CD4-positive, alpha-beta T cell (primary cell): ENCODE measurements around the gene TTC38. TPM values are rescaled to one million over a fixed set of nuclear protein-coding genes. Genes with fewer than 3 reads are reported as not detected.

Source experiments
- ATAC-seq: fragments of 200-7000 bp; cut with Tn5 transposase; one replicate; pipeline ENCODE4 v1.10.0; 2022; ENCODE audit warnings: mild to moderate bottlenecking; ENCODE audit not compliant: poor library complexity
- CTCF ChIA-PET: fragments of 350-600 bp; sonication (Branson Sonifier 250); formaldehyde crosslinking; loops from one replicate; lab custom pipeline; 2021; ENCODE audit warnings: antibody characterized with exemption, inconsistent platforms; lab: Charles Lee
- POLR2A ChIA-PET: fragments of 350-600 bp; sonication (Branson Sonifier 250); formaldehyde crosslinking; loops from one replicate; lab custom pipeline; 2021; ENCODE audit warnings: antibody characterized with exemption, inconsistent platforms; lab: Charles Lee
- DNase-seq, 14 experiments: peaks; one replicate each; pipeline ENCODE4 v3.0.0-alpha.2; 2013 to 2020; ENCODE audit warnings: mixed read lengths in 2 of 14
- H3K27ac ChIP-seq, 2 donors: one replicate each; pipeline versions ENCODE4 v1.5.1 to v1.7.0; 2013; ENCODE audit warnings: low read length in 2 of 2, low read depth in 1 of 2, mild to moderate bottlenecking in 1 of 2
- H3K27me3 ChIP-seq, 2 experiments: 1 replicate in 1 of 2; 2 replicates in 1 of 2; pipeline versions ENCODE4 v1.6.1 to v1.7.0; 2013; ENCODE audit warnings: low read length in 2 of 2, control low read depth in 1 of 2, mild to moderate bottlenecking in 1 of 2, moderate library complexity in 1 of 2; ENCODE audit not compliant: insufficient read depth in 2 of 2, control insufficient read depth in 1 of 2
- H3K36me3 ChIP-seq: one replicate; pipeline ENCODE4 v1.6.1; 2013; ENCODE audit warnings: low read length, control low read depth; ENCODE audit not compliant: insufficient read depth
- H3K4me1 ChIP-seq: one replicate; pipeline ENCODE4 v1.6.1; 2013; ENCODE audit warnings: low read length, control low read depth; ENCODE audit not compliant: insufficient read depth
- H3K4me3 ChIP-seq: one replicate; pipeline ENCODE4 v1.5.1; 2013; ENCODE audit warnings: mild to moderate bottlenecking, low read length, moderate library complexity
- H3K9me3 ChIP-seq, 2 experiments: 1 replicate in 1 of 2; 2 replicates in 1 of 2; pipeline versions ENCODE4 v1.6.1 to v1.7.0; 2013; ENCODE audit warnings: low read length in 2 of 2, mild to moderate bottlenecking in 2 of 2, control low read depth in 1 of 2, moderate library complexity in 1 of 2; ENCODE audit not compliant: control insufficient read depth in 1 of 2, insufficient read depth in 1 of 2
- H3K27ac Mint-ChIP-seq: one replicate; pipeline ENCODE4 v1.8.0; 2020; ENCODE audit warnings: mixed read lengths
- H3K27me3 Mint-ChIP-seq: one replicate; pipeline ENCODE4 v1.8.0; 2021; ENCODE audit warnings: mixed read lengths
- H3K36me3 Mint-ChIP-seq: one replicate; pipeline ENCODE4 v1.8.0; 2021; ENCODE audit warnings: low read depth, mixed read lengths
- H3K4me1 Mint-ChIP-seq: one replicate; pipeline ENCODE4 v1.8.0; 2021; ENCODE audit warnings: low read depth, mixed read lengths
- H3K4me3 Mint-ChIP-seq: one replicate; pipeline ENCODE4 v1.8.0; 2020; ENCODE audit warnings: mild to moderate bottlenecking, mixed read lengths
- H3K9me3 Mint-ChIP-seq: one replicate; pipeline ENCODE4 v1.8.0; 2020; ENCODE audit warnings: mixed read lengths
- CTCF ChIP-seq: fragments of 200-600 bp; IDR thresholded peaks from one replicate; pipeline ENCODE4 v1.8.0; 2022; ENCODE audit warnings: antibody characterized with exemption, mild to moderate bottlenecking
- intact Hi-C, 2 experiments: fragments of 100-400 bp; cut with DNase I in 1 of 2; cut with micrococcal nuclease in 1 of 2; formaldehyde crosslinking; loops; one replicate each; pipeline versions ENCODE4 v1.15.1 to v1.9.0; 2023 to 2025; cut with DNase I, micrococcal nuclease
- total RNA-seq, 174 experiments: library from RNA in 2 of 174; stranded (reverse) in 2 of 174; gene quantifications; one replicate each; pipeline ENCODE4 v1.2.3 and lab custom pipeline; 2021 to 2026

TTC38 gene
- total RNA-seq, 2 experiments from 2014 or later: 1.8 to 2.7 TPM

GRCh38 chr22:46240506-46240905, 27.3 kb upstream of the TTC38 start:
- Histone ChIP-seq H3K36me3 (peaks cover 26% of the 10 kb centered on the region), H3K4me3 (no peak overlapping the region), H3K27me3 (no peaks in the 10 kb centered on the region), H3K9me3 (peaks cover 0 to 13% of the 10 kb centered on the region in 2 experiments), H3K27ac (no peak overlapping the region), H3K4me1 (peaks cover 22% of the 10 kb centered on the region)
- ATAC-seq (no peak), DNase-seq (no peak)
- intact Hi-C loops: loop anchor here in 1 of 2 experiments (10.0 kb wide), 1 partner anchor 226 kb away; no protein-coding TSS in a partner anchor
- Mint-ChIP-seq H3K36me3 (peaks cover 21% of the 10 kb centered on the region), H3K4me1 (peaks cover 19% of the 10 kb centered on the region), H3K27ac (no peak overlapping the region), H3K27me3 (no peaks in the 10 kb centered on the region), H3K9me3 (no peaks in the 10 kb centered on the region), H3K4me3 (no peak overlapping the region)
- no peak for TF ChIP-seq CTCF
- ChIA-PET CTCF (interaction anchor here (0.6 kb wide), 1 partner anchor 279 kb away, joined by 4 read pairs; no protein-coding TSS in a partner anchor), POLR2A (interaction anchor here (1.2 kb wide), 1 partner anchor 12 kb away, joined by 3 read pairs; no protein-coding TSS in a partner anchor)

GRCh38 chr22:46240907-46241306, 26.9 kb upstream of the TTC38 start:
- Mint-ChIP-seq H3K9me3 (no peaks in the 10 kb centered on the region), H3K4me3 (no peak overlapping the region), H3K36me3 (peaks cover 25% of the 10 kb centered on the region), H3K4me1 (peaks cover 19% of the 10 kb centered on the region), H3K27ac (no peak overlapping the region), H3K27me3 (no peaks in the 10 kb centered on the region)
- Histone ChIP-seq H3K27me3 (no peaks in the 10 kb centered on the region), H3K27ac (no peak overlapping the region), H3K36me3 (peaks cover 24% of the 10 kb centered on the region), H3K9me3 (peaks cover 0 to 13% of the 10 kb centered on the region in 2 experiments), H3K4me3 (no peak overlapping the region), H3K4me1 (peaks cover 22% of the 10 kb centered on the region)
- ChIA-PET CTCF (no interaction called here), POLR2A (interaction anchor here (1.2 to 1.4 kb wide), 2 partner anchors 9 to 12 kb away, joined by 3 to 9 read pairs; partner anchors contain the start of gene CDPF1)
- DNase-seq: no peak
- intact Hi-C loops: loop anchor here in 1 of 2 experiments (10.0 kb wide), 1 partner anchor 226 kb away; no protein-coding TSS in a partner anchor
- TF ChIP-seq CTCF: no peak
- ATAC-seq: no peak

GRCh38 chr22:46241396-46242007, 26.3 kb upstream of the TTC38 start:
- Mint-ChIP-seq H3K4me3 (no peak overlapping the region), H3K9me3 (no peaks in the 10 kb centered on the region), H3K27ac (no peak overlapping the region), H3K36me3 (peaks cover 28% of the 10 kb centered on the region), H3K4me1 (peaks cover 19% of the 10 kb centered on the region), H3K27me3 (no peaks in the 10 kb centered on the region)
- peaks cover 22% of the 10 kb centered on the region for H3K4me1 ChIP-seq
- no peak for ATAC-seq
- H3K27me3 ChIP-seq: no peaks in the 10 kb centered on the region
- H3K27ac ChIP-seq: no peak overlapping the region
- H3K9me3 ChIP-seq: peaks cover 0 to 13% of the 10 kb centered on the region in 2 experiments
- no peak for TF ChIP-seq CTCF
- no peak overlapping the region for H3K4me3 ChIP-seq
- no peak for DNase-seq
- ChIA-PET CTCF (no interaction called here), POLR2A (interaction anchor here (1.4 kb wide), 1 partner anchor 9 kb away, joined by 9 read pairs; the partner anchor contains the start of gene CDPF1)
- peaks cover 20% of the 10 kb centered on the region for H3K36me3 ChIP-seq
- intact Hi-C loops: loop anchor here in 1 of 2 experiments (10.0 kb wide), 1 partner anchor 227 kb away; no protein-coding TSS in a partner anchor
